COLO668 (cell line): ENCODE results near the gene PKN1.
"Not testable (repeated sequence)": the region's sequence is repeated elsewhere in the genome, so short reads cannot be mapped to it uniquely, and the experiment has no call there.

Experiments used
- DNase-seq: peaks from one replicate; lab custom pipeline; 2025; ENCODE audit not compliant: unreplicated experiment; lab: John Stamatoyannopoulos, UW

PKN1 gene

GRCh38 chr19:14480700-14481079 lies 47.6 kb downstream of the PKN1 start:
- DNase-seq, result no peak

- DNase-seq, result no peak
Observed at GRCh38 chr19:14482172-14482941, 49.3 kb downstream of the PKN1 start.

DNA sequence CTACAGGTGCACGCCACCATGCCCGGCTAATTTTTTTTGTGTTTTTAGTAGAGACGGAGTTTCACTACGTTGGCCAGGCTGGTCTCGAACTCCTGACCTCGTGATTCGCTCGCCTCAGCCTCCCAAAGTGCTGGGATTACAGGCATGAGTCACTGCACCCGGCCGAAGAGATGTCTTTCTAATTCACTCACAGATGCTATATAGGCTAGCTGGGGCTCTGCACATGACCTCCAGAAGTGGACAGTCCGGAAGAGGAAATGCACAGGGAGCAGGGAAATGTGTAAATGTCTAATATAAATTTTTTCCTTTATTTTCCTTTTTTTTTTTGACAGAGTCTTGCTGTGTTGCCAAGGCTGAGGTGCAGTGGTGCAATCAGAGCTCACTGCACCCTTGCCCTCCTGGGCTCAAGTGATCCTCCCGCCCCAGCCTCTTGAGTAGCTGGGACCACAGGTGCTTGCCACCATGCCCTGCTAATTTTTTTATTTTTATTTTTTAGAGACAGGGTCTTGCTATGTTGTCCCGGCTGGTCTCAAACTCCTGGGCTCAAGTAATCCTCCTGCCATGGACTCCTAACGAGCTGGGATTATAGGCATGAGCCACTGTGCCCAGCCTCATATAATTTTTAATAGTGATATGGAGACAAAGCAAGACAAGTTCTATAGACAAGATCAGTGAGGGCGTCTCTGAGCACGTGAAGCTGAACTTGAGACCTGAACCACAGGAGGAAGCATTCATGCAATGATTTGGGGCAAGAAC lies 54.4 kb downstream of the PKN1 start:
- DNase-seq, result no peak

- no peak for DNase-seq
Observed at GRCh38 chr19:14492756-14493337, 59.7 kb downstream of the PKN1 start.

- DNase-seq, result no peak
Observed at GRCh38 chr19:14494411-14494810, 61.3 kb downstream of the PKN1 start.

DNA sequence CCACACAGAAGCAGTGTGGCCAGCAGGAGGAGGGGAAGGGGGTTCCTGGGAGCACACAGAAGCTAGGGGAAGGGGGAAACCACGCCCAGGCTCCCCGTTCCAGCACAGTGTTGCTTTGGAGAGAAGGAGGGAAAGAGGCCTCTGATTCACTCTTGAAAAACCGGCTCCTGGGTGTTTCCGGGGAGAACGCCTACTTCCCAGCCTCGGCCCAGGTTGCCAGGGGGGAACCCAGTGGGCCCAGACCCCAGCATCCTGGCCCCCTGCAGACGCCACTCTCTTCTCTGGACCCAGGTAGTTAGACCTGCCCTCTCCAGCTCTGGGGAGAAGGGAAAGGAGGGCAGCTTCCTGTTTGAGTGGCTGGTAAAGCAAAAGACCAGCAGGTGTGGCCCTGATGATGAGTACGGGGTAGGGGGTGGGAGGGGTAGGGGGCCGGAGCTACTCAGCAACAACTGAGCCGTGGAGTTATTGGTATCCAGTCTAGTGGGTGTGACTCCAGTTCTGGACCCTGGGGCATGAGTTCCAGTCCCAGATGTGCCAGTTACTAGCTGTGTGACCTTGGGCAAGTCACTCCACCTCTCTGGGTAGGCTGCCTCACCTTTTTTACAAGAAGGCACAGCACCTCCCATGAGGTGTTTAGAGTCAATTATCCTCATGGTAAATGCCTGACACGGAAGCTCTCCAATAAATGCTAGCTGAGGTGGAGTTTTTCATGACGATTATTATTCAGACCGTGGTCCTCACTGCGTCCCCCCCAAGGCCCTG lies 62.0 kb downstream of the PKN1 start:
- DNase-seq, result peak; percentile 11

DNA sequence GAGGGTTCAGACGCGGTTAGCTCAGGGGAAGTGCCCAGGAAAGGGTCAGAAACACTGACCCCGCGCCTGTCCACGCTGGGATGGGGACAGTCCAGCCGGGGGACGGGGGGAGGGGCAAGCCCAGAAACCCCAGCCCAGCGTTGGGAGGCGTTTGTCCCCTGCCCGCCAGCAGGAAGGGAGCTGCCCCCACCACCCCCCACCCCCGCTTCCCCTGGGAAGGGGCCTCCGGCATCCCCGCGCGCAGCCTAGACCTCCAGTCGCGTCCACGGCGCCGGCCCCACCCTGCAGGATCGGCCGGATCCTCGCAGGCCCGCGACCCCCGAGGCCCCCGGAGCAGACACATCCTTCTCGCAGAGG lies 62.5 kb downstream of the PKN1 start:
- no peak for DNase-seq

DNA sequence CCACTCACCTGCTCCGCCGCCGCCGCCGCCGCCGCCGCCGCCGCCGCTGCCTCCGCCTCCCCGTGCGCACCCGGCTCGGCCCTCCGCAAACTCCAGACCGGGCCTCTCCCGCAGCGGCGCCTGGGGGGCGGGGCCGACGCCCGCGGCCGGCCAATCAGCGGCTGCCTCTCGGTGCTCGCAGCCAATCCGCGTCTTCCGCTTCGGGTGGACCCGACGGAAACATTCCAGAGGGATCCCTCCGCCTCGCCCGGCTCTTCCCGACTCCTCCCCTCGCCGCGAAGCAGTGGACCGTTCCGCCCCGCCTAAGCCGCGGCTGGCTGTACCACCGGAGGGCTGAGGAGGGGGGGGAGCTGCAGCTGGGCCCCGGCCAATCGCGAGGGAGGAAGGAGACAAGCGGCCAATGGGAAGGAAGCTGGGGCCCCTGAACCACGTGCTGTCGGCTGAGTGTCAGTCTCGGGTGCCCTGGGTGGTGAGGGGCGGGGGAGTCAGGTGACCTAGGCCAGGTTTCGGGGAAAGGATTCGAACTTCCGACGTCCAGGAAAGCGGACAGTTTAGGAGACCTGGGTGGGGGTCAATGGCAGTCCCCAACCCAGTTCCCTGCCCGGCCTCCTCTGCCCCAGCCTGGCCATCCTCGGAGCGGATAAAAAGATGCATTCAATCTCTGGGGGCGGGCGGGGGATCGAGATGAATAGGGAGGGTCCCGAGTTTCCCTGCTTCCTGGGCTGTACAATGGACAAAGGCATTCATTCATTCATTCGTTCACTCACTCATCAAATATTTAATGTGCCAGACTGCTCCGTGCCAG lies 63.1 kb downstream of the PKN1 start, which contains the start of gene GIPC1:
TSS of gene GIPC1 (minus strand) at position 99 of the 805 bp plus-strand sequence. CDS start 13,151 bp downstream, outside the sequence.
- DNase-seq, result peak; percentile 98

DNA sequence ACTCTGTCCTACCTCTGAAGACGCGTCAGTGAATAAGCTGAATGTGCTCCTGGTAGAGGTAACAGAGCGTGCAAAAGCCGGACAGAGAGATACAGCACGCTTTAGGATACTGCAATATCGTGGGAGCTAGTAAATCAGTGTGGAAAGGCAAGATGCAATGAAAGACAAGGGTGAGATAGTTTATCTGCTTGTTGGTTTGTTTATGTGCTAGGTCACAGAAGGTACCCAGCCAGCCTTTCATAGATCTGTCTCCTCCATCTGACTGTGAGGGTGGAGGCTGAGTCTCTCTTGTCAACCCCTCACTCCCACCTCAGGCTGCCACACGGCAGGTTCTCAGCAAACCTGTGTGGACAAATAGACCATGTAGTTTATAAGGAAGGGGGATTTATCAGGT lies 63.7 kb downstream of the PKN1 start:
- no peak for DNase-seq

DNA sequence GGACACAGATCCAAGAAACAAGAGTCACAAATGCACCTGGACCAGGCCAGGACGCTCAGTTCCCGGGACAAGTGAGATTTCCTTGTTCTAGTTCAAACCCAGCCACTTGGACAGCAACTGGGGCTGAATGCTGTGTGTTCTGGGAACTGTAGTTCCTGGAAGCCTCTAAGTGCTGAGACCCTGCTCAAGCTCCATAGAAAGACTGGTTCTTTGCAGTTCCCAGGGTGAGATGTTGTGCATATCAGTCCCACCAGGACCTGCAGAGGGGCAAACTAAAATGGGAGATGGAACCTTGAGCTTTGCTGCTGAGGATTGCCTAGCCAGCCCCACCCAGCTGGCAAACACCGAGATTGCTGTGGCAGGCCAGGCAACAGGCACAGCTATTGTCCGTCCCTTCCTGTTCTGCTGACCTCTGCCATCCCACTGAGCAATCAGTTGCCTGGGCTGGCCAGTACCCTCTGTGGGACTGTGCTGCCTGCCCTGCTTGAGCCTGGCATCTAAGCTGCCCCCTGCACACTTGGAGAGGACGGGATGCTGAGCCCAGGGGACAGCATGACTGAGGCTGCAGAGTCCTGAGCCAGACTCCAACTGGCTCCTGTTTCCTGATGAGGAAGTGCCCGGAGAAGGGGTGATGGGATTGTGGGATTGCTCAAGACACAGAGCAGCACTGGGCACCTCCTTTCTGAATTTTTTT lies 64.3 kb downstream of the PKN1 start:
- DNase-seq, result peak; percentile 32

GRCh38 chr19:14502334-14503092 lies 69.4 kb downstream of the PKN1 start:
- peak; percentile 12 for DNase-seq

DNA sequence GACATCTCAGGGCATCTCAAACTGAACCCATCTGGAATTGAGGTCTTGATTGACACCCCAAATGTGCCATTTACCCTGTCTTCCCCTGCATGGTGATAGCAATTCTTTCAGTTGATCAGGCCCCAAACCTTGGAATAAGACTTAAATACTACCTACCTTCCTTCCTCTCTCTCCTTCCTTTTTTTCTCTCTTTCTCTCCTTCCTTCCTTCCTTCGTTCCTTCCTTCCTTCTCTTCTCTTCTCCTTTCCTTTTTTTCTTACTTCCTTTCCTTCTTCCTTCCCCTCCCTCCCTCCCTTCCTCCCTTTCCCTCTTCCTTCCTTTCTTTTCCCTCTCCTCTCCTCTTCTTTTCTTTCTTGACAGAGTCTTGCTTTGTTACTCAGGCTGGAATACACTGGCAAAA lies 70.2 kb downstream of the PKN1 start:
- no peak for DNase-seq

DNA sequence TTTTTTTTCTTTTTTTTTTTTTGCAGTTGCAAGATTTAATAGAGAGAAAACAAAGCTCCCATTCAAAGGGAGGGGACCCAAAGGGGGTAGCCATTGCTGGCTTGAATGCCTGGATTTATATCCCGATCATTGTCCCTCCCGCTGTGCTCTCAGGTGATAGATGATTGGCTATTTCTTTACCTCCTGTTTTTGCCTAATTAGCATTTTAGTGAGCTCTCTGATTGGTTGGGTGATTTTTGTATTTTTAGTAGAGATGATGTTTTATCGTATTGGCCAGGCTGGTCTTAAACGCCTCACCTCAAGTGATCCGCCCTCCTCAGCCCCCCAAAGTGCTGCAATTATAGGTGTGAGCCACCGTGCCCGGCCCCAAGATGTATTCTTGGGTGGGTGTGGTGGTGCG lies 71.5 kb downstream of the PKN1 start:
- DNase-seq, result not testable (repeated sequence)

GRCh38 chr19:14505488-14506239 lies 72.6 kb downstream of the PKN1 start:
- DNase-seq, result peak; percentile 59

DNA sequence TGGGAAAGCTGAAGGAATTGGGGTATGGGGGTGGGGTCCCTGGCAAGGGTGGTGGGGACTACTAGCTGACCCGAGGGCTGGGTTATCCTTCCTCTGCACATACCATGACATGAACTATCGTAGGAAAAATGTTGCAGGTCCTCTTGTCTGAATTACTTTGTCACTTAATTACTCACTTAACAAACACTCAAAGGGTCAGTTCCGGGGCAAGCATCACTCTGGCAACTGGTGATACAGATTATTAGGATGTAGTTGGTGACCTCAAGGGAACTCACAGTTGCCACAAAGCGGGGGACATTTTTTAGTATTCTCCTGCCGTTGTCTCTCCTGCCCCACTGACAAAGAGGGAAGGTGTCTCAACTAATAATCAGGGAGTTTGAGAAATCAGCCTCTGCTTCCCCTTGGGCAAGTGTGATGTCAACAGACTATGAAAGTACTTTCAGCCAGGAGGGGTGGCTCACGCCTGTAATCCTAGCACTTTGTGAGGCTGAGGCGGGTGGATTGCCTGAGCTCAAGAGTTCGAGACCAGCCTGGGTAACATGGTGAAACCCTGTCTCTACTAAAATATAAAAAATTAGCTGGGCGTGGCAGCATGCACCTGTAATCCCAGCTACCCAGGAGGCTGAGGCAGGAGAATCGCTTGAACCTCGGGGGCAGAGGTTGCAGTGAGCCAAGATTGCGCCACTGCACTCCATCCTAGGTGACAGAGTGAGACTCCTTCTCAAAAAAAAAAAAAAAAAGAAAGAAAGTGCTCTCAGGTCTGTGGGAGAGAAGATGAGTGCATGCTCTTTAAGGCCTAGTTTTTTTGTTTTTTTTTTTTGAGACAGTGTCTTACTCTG lies 74.8 kb downstream of the PKN1 start:
- DNase-seq, result no peak

DNA sequence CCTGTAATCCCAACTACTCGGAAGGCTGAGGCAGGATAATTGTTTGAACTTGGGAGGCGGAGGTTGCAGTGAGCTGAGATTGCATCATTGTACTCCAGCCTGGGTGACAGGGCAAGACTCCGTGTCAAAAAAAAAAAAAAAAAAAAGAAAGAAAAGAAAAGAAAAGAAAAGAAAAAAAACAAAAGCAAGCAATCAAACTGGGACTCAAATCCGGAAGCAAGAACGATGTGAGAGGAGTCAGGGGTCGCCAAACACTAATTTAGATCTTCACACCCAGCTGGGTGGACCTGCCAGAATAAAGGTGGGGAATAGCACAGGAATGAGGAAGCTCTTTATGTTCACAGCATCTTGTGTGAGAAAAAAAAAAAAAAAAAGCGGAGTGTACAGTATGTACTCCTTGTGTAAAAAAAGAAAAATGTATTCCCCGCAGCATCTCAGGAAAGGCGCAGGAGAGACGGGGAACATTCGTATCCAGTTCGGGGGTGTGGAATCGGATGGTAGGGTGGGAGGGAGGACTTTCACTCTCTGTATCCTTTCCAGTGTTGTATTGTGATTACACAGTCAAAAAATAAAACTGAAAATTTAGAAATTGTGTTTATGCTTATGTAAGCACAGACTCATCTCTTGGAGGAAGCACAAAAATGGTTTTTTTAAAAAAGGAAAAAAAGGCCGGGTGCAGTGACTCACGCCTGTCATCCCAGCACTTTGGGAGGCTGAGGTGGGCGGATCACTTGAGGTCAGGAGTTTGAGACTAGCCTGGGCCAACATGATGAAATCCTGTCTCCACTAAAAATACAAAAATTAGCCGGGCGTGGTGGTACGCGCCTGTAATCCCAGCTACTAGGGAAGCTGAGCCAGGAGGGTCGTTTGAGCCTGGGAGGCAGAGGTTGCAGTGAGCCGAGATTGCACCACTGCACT lies 77.5 kb downstream of the PKN1 start:
- DNase-seq, result no peak

GRCh38 chr19:14511229-14511593 lies 78.1 kb downstream of the PKN1 start:
- no peak for DNase-seq
